H9 (cell line): ENCODE measurements around the gene PAAF1. TPM values are rescaled to one million over a fixed set of nuclear protein-coding genes. Genes with fewer than 3 reads are reported as not detected.

Experiments
- DNase-seq: peaks from one replicate; pipeline ENCODE4 v3.0.0-alpha.2; 2017
- H2AFZ ChIP-seq: one replicate; pipeline ENCODE4 v1.6.1; 2013; ENCODE audit warnings: mild to moderate bottlenecking, low read length, control low read depth, moderate library complexity
- H2AK5ac ChIP-seq: 2 replicates; pipeline ENCODE4 v1.6.1; 2013; ENCODE audit warnings: low read length, control low read depth, mixed read lengths; ENCODE audit not compliant: insufficient read length
- H2BK120ac ChIP-seq: one replicate; pipeline ENCODE4 v1.6.1; 2013; ENCODE audit warnings: low read depth, mild to moderate bottlenecking, low read length, control low read depth, inconsistent platforms; ENCODE audit not compliant: poor library complexity, severe bottlenecking
- H2BK12ac ChIP-seq: 2 replicates; pipeline ENCODE4 v1.6.1; 2013; ENCODE audit warnings: low read length, control low read depth, mixed read lengths, low read depth; ENCODE audit not compliant: insufficient read length
- H2BK15ac ChIP-seq: 2 replicates; pipeline ENCODE4 v1.6.1; 2013; ENCODE audit warnings: low read depth, low read length, control low read depth
- H2BK20ac ChIP-seq: one replicate; pipeline ENCODE4 v1.6.1; 2013; ENCODE audit warnings: low read depth, mild to moderate bottlenecking, low read length, control low read depth, inconsistent platforms; ENCODE audit not compliant: poor library complexity, severe bottlenecking
- H2BK5ac ChIP-seq: 2 replicates; pipeline ENCODE4 v1.6.1; 2013; ENCODE audit warnings: low read length, control low read depth, mixed read lengths; ENCODE audit not compliant: insufficient read length
- H3K14ac ChIP-seq: 2 replicates; pipeline ENCODE4 v1.6.1; 2013; ENCODE audit warnings: low read length, control low read depth; ENCODE audit not compliant: insufficient read depth
- H3K18ac ChIP-seq: 2 replicates; pipeline ENCODE4 v1.6.1; 2013; ENCODE audit warnings: low read depth, mild to moderate bottlenecking, mixed read lengths, low read length, control low read depth; ENCODE audit not compliant: insufficient read length
- H3K23ac ChIP-seq: 2 replicates; pipeline ENCODE4 v1.6.1; 2013; ENCODE audit warnings: low read length, control low read depth, mixed read lengths, low read depth; ENCODE audit not compliant: insufficient read length
- H3K23me2 ChIP-seq: 2 replicates; pipeline ENCODE4 v1.6.1; 2013; ENCODE audit warnings: low read depth, mild to moderate bottlenecking, mixed read lengths, low read length, control low read depth; ENCODE audit not compliant: insufficient read length, poor library complexity, severe bottlenecking
- H3K27ac ChIP-seq: 2 replicates; pipeline ENCODE4 v1.5.1; 2013; ENCODE audit warnings: low read length, control low read depth, mixed read lengths, low read depth; ENCODE audit not compliant: insufficient read length
- H3K27me3 ChIP-seq: 2 replicates; pipeline ENCODE4 v1.6.1; 2013; ENCODE audit warnings: low read length, control low read depth, inconsistent platforms; ENCODE audit not compliant: insufficient read depth
- H3K4ac ChIP-seq: 2 replicates; pipeline ENCODE4 v1.6.1; 2013; ENCODE audit warnings: low read depth, mild to moderate bottlenecking, control low read depth, inconsistent platforms, low read length, moderate library complexity
- H3K4me1 ChIP-seq: 2 replicates; pipeline ENCODE4 v1.6.1; 2013; ENCODE audit warnings: low read length, control low read depth, inconsistent platforms; ENCODE audit not compliant: insufficient read depth
- H3K4me2 ChIP-seq: 2 replicates; pipeline ENCODE4 v1.6.1; 2013; ENCODE audit warnings: low read length, control low read depth, mixed read lengths; ENCODE audit not compliant: insufficient read length, insufficient read depth
- H3K56ac ChIP-seq: 2 replicates; pipeline ENCODE4 v1.6.1; 2013; ENCODE audit warnings: low read depth, mild to moderate bottlenecking, mixed read lengths, low read length, control low read depth; ENCODE audit not compliant: insufficient read length
- H3K79me1 ChIP-seq: 2 replicates; pipeline ENCODE4 v1.6.1; 2013; ENCODE audit warnings: low read depth, mild to moderate bottlenecking, moderate library complexity, low read length, control low read depth, inconsistent platforms; ENCODE audit not compliant: insufficient read depth, poor library complexity, severe bottlenecking
- H3K79me2 ChIP-seq: 2 replicates; pipeline ENCODE4 v1.6.1; 2013; ENCODE audit warnings: low read length, control low read depth, inconsistent platforms; ENCODE audit not compliant: insufficient read depth
- H3K9ac ChIP-seq: 2 replicates; pipeline ENCODE4 v1.6.1; 2013; ENCODE audit warnings: low read length, control low read depth, mixed read lengths; ENCODE audit not compliant: insufficient read length; ENCODE audit errors: extremely low read depth
- H3K9me3 ChIP-seq: one replicate; pipeline ENCODE4 v1.6.1; 2013; ENCODE audit warnings: low read depth, low read length, inconsistent platforms; ENCODE audit not compliant: control insufficient read depth
- H3T11ph ChIP-seq: one replicate; pipeline ENCODE4 v1.6.1; 2013; ENCODE audit warnings: mild to moderate bottlenecking, low read length, control low read depth, inconsistent platforms
- H4K20me1 ChIP-seq: one replicate; pipeline ENCODE4 v1.6.1; 2013; ENCODE audit not compliant: control insufficient read depth, insufficient read length, insufficient read depth
- H4K5ac ChIP-seq: 2 replicates; pipeline ENCODE4 v1.6.1; 2013; ENCODE audit warnings: low read depth, mild to moderate bottlenecking, mixed read lengths, low read length, control low read depth; ENCODE audit not compliant: insufficient read length
- H4K8ac ChIP-seq: replicated peaks from 2 replicates; pipeline ENCODE4 v1.6.1; 2013; ENCODE audit warnings: low read length, control low read depth, mixed read lengths, low read depth; ENCODE audit not compliant: insufficient read length
- H4K91ac ChIP-seq: 2 replicates; pipeline ENCODE4 v1.6.1; 2013; ENCODE audit warnings: low read depth, mild to moderate bottlenecking, moderate library complexity, mixed read lengths, low read length, control low read depth; ENCODE audit not compliant: insufficient read length
- H3K27ac Mint-ChIP-seq, 3 experiments: 2 replicates in 2 of 3; 3 replicates in 1 of 3; pipeline ENCODE4 v1.8.0; 2020 to 2021; ENCODE audit warnings: mixed read lengths in 3 of 3, mild to moderate bottlenecking in 1 of 3, moderate library complexity in 1 of 3
- H3K27me3 Mint-ChIP-seq: 2 replicates; pipeline ENCODE4 v1.8.0; 2021; ENCODE audit warnings: low read depth, mild to moderate bottlenecking, moderate library complexity, mixed read lengths
- H3K36me3 Mint-ChIP-seq, 3 experiments: 2 replicates in 2 of 3; 3 replicates in 1 of 3; pipeline ENCODE4 v1.8.0; 2020 to 2021; ENCODE audit warnings: low read depth in 3 of 3, mixed read lengths in 3 of 3; ENCODE audit not compliant: insufficient read depth in 1 of 3
- H3K4me1 Mint-ChIP-seq, 2 experiments: 2 replicates each; pipeline ENCODE4 v1.8.0; 2020; ENCODE audit warnings: mixed read lengths in 2 of 2
- H3K4me3 Mint-ChIP-seq, 2 experiments: 2 replicates in 1 of 2; 3 replicates in 1 of 2; pipeline ENCODE4 v1.8.0; 2020 to 2021; ENCODE audit warnings: mild to moderate bottlenecking in 2 of 2, mixed read lengths in 2 of 2, moderate library complexity in 1 of 2
- H3K9me3 Mint-ChIP-seq, 2 experiments: 2 replicates in 1 of 2; 3 replicates in 1 of 2; pipeline ENCODE4 v1.8.0; 2020; ENCODE audit warnings: mild to moderate bottlenecking in 2 of 2, mixed read lengths in 2 of 2, moderate library complexity in 1 of 2
- CTCF ChIP-seq: fragments of 200-600 bp; sonication (generic); conservative IDR thresholded peaks from 3 replicates; pipeline ENCODE4 v1.8.0; 2021; ENCODE audit warnings: antibody characterized with exemption, mild to moderate bottlenecking
- WGBS: extraction: QIAGEN DNeasy Blood & Tissue Kit; methylation state at CpG from one replicate; pipeline ENCODE4 v1.1.7; 2013; ENCODE audit warnings: missing lambda C conversion rate, low lambda C conversion rate, mixed read lengths; ENCODE audit not compliant: insufficient read length; ENCODE audit errors: extremely low coverage; 5-methylcytosine and 5-hydroxymethylcytosine counted together
- total RNA-seq: library from RNA; stranded (reverse); gene quantifications from 2 replicates; pipeline ENCODE4 v1.2.1, GENCODE V29; 2021

Gene PAAF1
- total RNA-seq, 1 experiment from 2014 or later = 24.3 TPM

- Histone ChIP-seq H3K9ac (no peak overlapping the region), H3K23me2 (no peaks in the 10 kb centered on the region), H3K4me2 (no peak overlapping the region), H2BK12ac (no peak overlapping the region), H3K27me3 (no peaks in the 10 kb centered on the region), H4K20me1 (no peaks in the 10 kb centered on the region), H3K79me2 (no peaks in the 10 kb centered on the region), H2BK120ac (no peak overlapping the region), H3K4me1 (0 out of 2 replicates have a peak, but pooled peaks cover 3% of the 10 kb centered on the region), H3K14ac (no peak overlapping the region), H2BK15ac (no peak overlapping the region), H3K79me1 (no peaks in the 10 kb centered on the region), H3K23ac (no peak overlapping the region), H3K56ac (no peak overlapping the region), H3K4ac (no peak overlapping the region), H2AK5ac (no peak overlapping the region), H3K27ac (no peak overlapping the region), H2AFZ (no peak overlapping the region), H2BK20ac (no peak overlapping the region), H4K8ac (no peak overlapping the region), H2BK5ac (no peak overlapping the region), H4K91ac (no peak overlapping the region), H3K9me3 (no peaks in the 10 kb centered on the region), H3T11ph (no peak overlapping the region), H4K5ac (no peak overlapping the region), H3K18ac (no peak overlapping the region)
- Mint-ChIP-seq H3K9me3 (no peaks in the 10 kb centered on the region), H3K27me3 (no peaks in the 10 kb centered on the region), H3K27ac (no peak overlapping the region; a peak in 1 of 7 replicates), H3K36me3 (peaks cover 5 to 12% (median 5%) of the 10 kb centered on the region in 3 experiments), H3K4me3 (no peak overlapping the region), H3K4me1 (peaks cover 2 to 13% of the 10 kb centered on the region in 2 experiments)
- TF ChIP-seq CTCF = no peak
- no CpG with 5 or more reads among the region's 2 CpGs for WGBS
- DNase-seq = no peak
Observed at GRCh38 chr11:73860202-73860601, 16.6 kb upstream of the PAAF1 start.
